ENCODE measurements around the gene GLDC. TPM values are rescaled to one million over a fixed set of nuclear protein-coding genes. Genes with fewer than 3 reads are reported as not detected.

GLDC gene
- total and polyA plus RNA-seq, 4 donors = 0.10 to 1.5 (median 0.74) TPM

DNA sequence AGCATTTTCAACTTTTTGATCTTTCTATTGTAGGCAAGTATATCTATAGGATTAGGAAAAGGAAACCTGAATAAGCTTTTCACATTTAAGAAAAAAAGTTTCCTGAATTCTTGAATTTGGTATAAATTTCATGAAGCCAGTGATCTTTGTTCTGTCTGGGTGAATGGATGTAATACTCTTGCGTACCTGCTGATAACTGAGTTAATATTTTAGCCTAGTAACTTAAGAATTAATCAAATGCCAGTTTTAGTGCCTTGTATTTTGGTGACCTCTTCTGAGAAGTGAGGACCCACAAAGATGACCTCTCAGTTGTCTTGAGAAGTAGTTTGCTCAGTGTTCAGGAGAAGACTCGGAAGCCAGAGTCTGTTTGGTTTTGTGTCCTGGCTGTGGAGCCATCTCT, 154.7 kb downstream of the GLDC start:
- Histone ChIP-seq H3K4me3 (no peak overlapping the region), H3K27me3 (ENCODE audit: control insufficient read depth in 3 of 3, insufficient read depth in 3 of 3, low read length in 2 of 3) (no peaks in the 10 kb centered on the region), H3K9ac (ENCODE audit: insufficient read depth in 1 of 2, low read length in 2 of 2) (no peak overlapping the region), H3K9me3 (ENCODE audit: control insufficient read depth in 4 of 4, insufficient read depth in 3 of 4, low read length in 3 of 4) (no peaks in the 10 kb centered on the region), H3K36me3 (ENCODE audit: control insufficient read depth in 4 of 4, insufficient read depth in 4 of 4, low read length in 4 of 4) (peaks cover 0 to 17% (median 8%) of the 10 kb centered on the region in 4 donors), H3K4me1 (ENCODE audit: control insufficient read depth in 5 of 5, insufficient read depth in 5 of 5, low read length in 5 of 5) (no peaks in the 10 kb centered on the region), H3K27ac (ENCODE audit: low read depth in 1 of 2, low read length in 1 of 2) (no peak overlapping the region)
- ATAC-seq (ENCODE audit: insufficient read depth, low FRiP score) (no peak), DNase-seq (no peak)
- TF ChIP-seq CTCF (IDR thresholded peaks at IDR 0.05; ENCODE audit: control extremely low read depth, extremely low read depth) = no peak
- WGBS, 2 donors = 96 to 99% methylated on average over 2 of the region's 2 CpGs

DNA sequence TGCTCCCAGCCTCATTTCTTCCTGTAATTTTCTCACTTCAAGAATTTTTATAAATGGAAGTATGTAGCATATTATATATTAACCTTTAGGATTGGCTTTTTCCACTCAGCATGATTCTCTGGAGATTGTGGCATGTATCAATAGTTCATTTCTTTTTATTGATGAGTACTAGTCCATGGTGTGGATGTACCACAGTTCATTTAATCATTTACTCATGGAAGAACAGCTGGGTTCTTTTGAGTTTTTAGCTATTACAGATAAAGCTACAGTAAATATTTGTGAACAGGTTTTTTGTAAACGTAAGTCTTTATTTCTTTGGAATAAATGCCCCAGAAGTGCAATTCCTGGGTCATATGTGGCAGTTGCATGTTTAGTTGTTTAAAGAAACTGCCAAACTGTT, 156.4 kb downstream of the GLDC start:
- Histone ChIP-seq H3K9ac (ENCODE audit: insufficient read depth in 1 of 2, low read length in 2 of 2) (no peak overlapping the region), H3K4me3 (no peak overlapping the region), H3K27ac (ENCODE audit: low read depth in 1 of 2, low read length in 1 of 2) (no peak overlapping the region), H3K9me3 (ENCODE audit: control insufficient read depth in 4 of 4, insufficient read depth in 3 of 4, low read length in 3 of 4) (no peaks in the 10 kb centered on the region), H3K36me3 (ENCODE audit: control insufficient read depth in 4 of 4, insufficient read depth in 4 of 4, low read length in 4 of 4) (peaks cover 0 to 23% (median 10%) of the 10 kb centered on the region in 4 donors), H3K4me1 (ENCODE audit: control insufficient read depth in 5 of 5, insufficient read depth in 5 of 5, low read length in 5 of 5) (no peaks in the 10 kb centered on the region), H3K27me3 (ENCODE audit: control insufficient read depth in 3 of 3, insufficient read depth in 3 of 3, low read length in 2 of 3) (no peaks in the 10 kb centered on the region)
- ATAC-seq (ENCODE audit: insufficient read depth, low FRiP score) (no peak), DNase-seq (no peak)
- TF ChIP-seq CTCF (IDR thresholded peaks at IDR 0.05; ENCODE audit: control extremely low read depth, extremely low read depth) = no peak
- 94% methylated on average over 1 of the region's 1 CpG for WGBS, 2 donors

DNA sequence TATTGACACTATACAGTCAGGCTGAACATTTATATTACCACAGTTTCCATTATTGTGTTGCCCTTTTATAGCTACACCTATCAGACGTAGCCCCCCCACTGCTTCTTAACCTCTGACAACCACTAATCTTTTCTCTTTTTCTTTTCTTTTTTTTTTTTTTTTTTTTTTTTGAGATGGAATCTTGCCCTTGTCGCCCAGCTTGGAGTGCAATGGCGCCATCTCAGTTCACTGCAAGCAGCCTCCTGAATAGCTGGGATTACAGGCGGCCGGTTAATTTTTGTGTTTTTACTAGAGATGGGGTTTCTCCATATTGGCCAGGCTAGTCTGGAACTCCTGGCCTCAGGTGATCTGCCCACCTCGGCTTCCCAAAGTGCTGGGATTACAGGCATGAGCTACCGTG, 157.1 kb downstream of the GLDC start:
- Histone ChIP-seq H3K9ac (ENCODE audit: insufficient read depth in 1 of 2, low read length in 2 of 2) (no peak overlapping the region), H3K4me3 (no peak overlapping the region), H3K36me3 (ENCODE audit: control insufficient read depth in 4 of 4, insufficient read depth in 4 of 4, low read length in 4 of 4) (peaks cover 0 to 22% (median 11%) of the 10 kb centered on the region in 4 donors), H3K4me1 (ENCODE audit: control insufficient read depth in 5 of 5, insufficient read depth in 5 of 5, low read length in 5 of 5) (no peaks in the 10 kb centered on the region), H3K9me3 (ENCODE audit: control insufficient read depth in 4 of 4, insufficient read depth in 3 of 4, low read length in 3 of 4) (no peaks in the 10 kb centered on the region), H3K27me3 (ENCODE audit: control insufficient read depth in 3 of 3, insufficient read depth in 3 of 3, low read length in 2 of 3) (no peaks in the 10 kb centered on the region), H3K27ac (ENCODE audit: low read depth in 1 of 2, low read length in 1 of 2) (no peak overlapping the region)
- DNase-seq (no peak), ATAC-seq (ENCODE audit: insufficient read depth, low FRiP score) (no peak)
- TF ChIP-seq CTCF (IDR thresholded peaks at IDR 0.05; ENCODE audit: control extremely low read depth, extremely low read depth) = no peak
- 95 to 96% methylated on average over 7 of the region's 7 CpGs for WGBS, 2 donors

DNA sequence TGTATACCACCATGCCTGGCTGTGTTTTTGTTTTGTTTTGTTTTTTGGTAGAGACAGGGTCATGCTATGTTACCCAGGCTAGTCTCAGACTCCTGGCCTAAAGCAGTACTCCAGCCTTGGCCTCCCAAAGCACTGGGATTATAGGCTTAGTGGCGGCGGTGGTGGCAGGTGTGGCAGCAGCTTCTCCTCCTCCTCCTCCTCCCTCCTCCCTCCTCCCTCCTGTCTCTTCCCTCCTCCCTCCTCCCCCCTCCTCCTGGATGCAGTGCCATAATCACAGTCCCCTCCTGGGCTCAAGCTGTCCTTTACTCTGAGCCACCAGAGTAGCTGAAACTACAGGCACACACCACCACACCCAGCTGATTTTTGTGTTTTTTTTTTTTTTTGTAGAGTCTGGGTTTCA, 161.3 kb downstream of the GLDC start:
- Histone ChIP-seq H3K9me3 (ENCODE audit: control insufficient read depth in 4 of 4, insufficient read depth in 3 of 4, low read length in 3 of 4) (no peaks in the 10 kb centered on the region), H3K4me3 (no peak overlapping the region), H3K27ac (ENCODE audit: low read depth in 1 of 2, low read length in 1 of 2) (no peak overlapping the region), H3K9ac (ENCODE audit: insufficient read depth in 1 of 2, low read length in 2 of 2) (no peak overlapping the region), H3K36me3 (ENCODE audit: control insufficient read depth in 4 of 4, insufficient read depth in 4 of 4, low read length in 4 of 4) (peaks cover 13 to 34% (median 19%) of the 10 kb centered on the region in 4 donors), H3K4me1 (ENCODE audit: control insufficient read depth in 5 of 5, insufficient read depth in 5 of 5, low read length in 5 of 5) (no peaks in the 10 kb centered on the region), H3K27me3 (ENCODE audit: control insufficient read depth in 3 of 3, insufficient read depth in 3 of 3, low read length in 2 of 3) (no peaks in the 10 kb centered on the region)
- 96 to 98% methylated on average over 2 of the region's 2 CpGs for WGBS, 2 donors
- DNase-seq = no peak
- TF ChIP-seq CTCF (IDR thresholded peaks at IDR 0.05; ENCODE audit: control extremely low read depth, extremely low read depth) = no peak
- ATAC-seq (ENCODE audit: insufficient read depth, low FRiP score) = no peak
